Glomerular visceral epithelial cell (primary cell): Measurements from ENCODE around the gene CSTF1.

Experiments
- DNase-seq: peaks from one replicate; pipeline ENCODE4 v3.0.0-alpha.2; 2016; ENCODE audit errors: extremely low spot score

The CSTF1 gene

DNA sequence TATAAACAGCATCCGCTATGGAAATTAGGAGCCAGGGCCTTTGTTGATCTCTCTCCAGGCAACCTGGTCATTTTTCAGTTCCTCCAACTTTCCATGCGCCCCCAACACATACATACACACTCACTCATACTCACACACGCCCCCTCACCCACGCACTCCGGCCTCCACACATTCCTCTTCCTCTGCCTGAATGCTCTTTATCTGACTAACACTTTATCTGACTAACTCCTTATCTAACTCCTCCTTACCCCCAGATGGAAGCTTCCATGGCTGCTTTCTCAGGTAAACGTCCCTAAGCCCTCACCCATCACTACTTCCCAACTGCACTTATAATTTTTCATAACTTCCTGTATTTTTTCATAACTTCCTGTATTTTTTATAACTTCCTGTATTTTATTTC lies 37.1 kb downstream of the CSTF1 start:
- peak; percentile 21 for DNase-seq

DNA sequence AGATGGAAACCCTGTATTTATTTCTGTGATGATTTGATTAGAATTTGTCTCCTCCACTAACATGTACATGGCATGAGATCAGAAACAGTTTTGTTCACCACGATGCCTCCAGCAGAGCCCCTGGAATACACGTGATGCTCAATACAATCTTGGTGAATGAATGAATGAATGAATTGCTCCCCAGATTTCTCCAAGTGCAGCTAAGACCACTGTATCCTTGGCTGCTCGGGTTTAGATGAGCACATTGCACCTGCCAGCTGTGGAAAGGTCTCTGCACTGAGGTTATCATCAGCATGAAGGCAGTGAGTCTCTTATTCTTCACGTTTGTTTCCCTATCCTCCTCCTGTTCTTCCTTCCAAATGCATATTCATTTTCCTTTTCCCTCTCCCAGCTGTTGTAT lies 37.5 kb downstream of the CSTF1 start:
- no peak for DNase-seq

DNA sequence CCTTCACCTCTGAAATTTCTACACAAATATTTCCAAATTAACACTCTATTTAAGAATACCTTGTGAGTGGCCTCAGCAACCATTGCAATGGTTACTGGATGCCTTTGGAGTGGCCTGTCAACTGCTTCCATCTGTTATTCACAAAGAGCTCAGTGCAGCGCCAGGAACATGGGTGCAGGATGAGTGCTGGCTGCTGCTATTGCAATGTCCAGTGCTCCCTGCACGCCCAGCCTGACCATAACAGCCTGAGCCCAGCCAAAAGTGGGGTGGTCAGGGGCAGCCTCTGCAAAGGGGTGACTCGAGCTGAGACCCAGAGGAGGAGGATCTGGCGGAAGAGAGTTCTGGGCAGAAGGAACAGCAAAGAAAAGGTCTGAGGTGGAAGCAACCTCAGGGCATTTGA lies 38.0 kb downstream of the CSTF1 start:
- DNase-seq, result no peak

DNA sequence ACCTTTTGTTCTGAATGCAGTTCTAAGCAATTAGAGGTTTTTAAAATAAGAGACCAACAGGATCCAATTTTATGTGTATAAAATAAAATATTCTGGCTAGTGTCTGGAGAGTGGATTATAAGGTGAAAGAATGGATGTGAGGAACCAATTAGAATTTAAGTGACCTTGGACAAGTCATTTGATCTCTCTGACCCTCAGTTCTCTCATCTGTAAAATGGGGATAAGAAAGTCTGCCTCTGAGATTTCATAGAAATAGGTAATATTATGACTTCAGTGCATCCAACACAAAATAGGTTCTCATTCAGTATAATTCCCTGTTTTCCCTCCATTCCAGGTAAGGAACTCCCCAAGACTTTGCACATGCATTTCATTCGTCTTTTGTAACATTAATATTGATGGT lies 38.5 kb downstream of the CSTF1 start:
- DNase-seq, result no peak

DNA sequence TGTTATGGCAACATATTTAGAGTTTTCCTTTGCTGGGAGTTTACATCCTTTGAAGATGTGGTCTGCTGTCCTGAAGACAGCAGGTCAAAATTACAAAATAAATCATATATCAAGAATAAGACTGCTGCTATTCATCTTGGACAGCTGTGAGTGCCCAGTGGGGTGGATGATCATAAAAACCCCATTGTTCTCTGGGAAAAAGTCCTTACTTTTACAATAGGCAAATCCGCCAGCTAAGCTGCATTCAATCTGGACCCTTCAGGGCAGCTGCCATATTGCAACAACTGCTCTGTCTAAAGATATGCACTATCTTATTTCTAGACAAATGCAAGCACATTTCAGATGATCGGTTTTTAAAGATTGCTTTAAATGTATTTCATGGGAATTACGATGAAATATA lies 39.0 kb downstream of the CSTF1 start:
- DNase-seq, result no peak

DNA sequence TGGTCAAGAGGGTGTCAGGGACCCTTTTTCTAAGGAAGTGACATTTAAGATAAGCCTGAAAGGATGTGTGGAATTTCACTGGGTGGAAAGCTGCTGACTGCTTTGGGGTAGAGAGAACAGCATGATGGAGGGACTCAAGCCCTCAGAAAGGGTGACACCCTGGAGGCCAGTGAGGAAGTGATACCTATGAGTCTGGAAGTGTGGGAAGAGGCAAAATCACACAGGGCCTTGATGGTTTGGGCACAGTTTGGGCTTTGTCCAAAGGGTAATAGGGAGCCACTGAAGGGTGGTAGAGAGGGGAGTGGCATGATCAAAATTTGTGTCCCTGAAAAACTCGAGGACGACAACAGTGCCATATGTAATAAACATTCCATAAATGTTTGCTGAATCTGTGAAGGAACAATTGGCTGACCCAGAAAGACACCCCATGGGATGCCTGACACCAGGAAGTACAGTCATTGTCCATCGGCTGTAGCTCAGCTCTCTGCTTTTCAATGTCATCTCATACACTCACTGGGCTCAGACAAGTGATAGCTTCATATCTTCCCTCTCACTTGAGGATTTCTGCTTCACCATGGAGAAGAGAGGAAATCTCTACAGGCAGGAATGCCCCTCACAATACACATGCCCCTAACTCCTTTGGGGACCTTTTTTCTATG lies 40.9 kb downstream of the CSTF1 start:
- no peak for DNase-seq

DNA sequence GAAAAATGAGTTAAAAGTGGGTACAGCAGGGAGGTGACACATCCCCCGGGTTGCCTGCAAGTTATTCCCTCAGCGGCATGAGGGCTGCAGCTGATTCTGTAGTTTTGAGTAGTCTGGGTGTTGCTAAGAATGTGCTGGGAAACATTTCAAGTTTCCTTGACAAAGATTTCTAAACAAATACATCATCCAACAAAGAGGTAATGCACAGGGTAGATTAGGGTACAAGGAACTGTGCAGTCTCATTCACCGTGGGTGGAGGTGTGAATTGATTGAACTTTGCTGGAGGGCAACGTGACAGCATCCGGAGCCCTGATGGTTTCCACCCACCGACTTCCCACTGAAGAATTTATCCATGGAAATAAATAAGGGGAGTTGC lies 41.4 kb downstream of the CSTF1 start:
- no peak for DNase-seq

DNA sequence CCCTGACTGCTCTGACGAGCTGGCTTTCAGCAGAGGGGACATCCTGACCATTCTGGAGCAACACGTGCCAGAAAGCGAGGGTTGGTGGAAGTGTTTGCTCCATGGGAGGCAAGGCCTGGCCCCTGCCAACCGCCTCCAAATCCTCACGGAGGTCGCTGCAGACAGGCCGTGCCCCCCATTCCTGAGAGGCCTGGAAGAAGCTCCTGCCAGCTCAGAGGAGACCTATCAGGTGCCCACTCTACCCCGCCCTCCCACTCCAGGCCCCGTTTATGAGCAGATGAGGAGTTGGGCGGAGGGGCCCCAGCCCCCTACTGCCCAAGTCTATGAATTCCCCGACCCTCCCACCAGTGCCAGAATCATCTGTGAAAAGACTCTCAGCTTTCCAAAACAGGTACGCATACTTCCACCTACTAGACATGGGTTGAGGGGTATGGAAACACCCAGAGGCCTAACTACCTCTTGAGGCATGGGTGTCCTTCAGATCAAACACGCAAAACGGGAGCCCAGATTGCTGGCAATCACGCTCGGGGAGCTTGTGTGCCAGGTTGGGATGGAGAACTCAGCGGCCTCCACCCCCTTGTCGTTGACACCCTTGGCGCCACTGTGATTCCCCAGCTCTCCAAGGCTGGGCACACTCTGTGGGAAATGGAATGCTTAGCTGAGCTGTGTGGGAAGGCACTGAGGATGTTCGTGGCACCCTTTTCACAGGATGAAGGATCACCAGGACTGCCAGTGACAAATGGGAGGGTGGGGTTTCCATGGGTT lies 44.9 kb downstream of the CSTF1 start:
- no peak for DNase-seq

DNA sequence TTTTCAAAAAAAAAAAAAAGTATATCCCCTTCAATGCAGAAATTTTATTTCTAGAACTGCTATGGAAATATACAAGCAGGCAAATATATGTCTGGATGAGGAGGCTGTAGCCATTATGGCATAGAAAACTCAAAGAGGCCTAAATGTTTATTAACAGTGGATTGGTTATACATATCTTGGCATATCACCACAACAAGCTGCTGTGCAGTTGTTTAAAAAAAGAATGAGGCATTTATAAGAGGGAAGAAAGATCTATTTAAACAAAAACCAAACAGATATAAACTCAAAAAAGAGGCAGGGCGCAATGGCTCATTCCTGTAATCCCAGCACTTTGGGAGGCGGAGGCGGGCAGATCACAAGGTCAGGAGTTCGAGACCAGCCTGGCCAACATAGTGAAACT lies 45.8 kb downstream of the CSTF1 start:
- no peak for DNase-seq

DNA sequence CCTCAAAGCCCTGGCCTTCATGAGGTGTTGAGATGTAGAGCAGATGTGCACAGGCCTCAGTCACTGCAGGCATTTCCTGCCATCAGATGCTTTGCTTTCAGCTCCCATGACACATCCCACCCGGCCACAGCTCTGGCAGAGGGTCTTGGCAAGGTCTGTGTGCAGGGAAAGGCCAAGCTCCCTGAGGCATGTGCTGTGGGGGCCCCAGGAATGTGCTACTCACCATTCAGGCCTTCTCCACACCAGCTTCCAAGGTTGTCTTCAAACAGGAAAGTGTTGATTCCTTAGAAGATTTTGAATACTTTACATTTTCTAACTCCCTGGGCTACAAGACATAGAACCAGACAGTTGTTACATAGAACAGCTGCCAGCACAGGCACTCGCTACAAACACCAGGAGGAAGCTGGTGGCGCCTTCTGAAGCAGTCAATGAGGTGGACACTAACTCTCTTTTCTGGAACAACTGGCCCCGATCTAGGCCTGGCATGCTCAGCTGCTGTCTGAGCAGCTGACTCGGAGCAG lies 47.4 kb downstream of the CSTF1 start:
- DNase-seq, result peak; percentile 69

DNA sequence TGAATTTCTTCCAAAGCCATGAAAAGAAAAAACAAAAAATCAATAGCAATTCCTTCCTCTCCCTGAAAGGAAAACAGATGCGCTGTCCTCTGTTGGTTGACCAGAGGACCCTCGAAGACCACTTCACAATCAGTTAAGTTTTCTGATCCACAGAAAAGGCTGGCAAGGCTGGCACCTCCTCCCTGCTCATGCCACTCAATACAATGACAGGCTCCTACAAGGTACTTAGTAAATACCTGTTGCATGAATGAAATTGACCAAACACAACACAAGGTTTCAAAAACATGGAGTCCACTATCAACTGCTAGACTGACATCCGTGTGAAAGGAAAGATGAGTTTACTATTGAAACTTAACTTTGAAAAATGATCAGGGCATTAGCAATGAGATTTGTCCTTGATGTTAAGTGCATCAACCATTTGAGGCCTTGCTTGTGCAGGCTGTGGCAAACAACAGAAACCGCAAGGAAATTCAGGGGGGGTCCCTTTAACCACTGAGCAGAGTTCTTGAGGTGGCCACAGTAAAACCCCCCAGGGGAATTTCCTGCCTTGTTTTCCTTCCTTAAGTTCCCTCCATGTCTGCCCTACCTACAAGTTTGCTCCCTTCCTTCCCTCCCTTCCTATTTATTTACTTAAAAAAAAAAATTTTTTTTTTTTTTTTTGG lies 48.0 kb downstream of the CSTF1 start:
- DNase-seq, result no peak

DNA sequence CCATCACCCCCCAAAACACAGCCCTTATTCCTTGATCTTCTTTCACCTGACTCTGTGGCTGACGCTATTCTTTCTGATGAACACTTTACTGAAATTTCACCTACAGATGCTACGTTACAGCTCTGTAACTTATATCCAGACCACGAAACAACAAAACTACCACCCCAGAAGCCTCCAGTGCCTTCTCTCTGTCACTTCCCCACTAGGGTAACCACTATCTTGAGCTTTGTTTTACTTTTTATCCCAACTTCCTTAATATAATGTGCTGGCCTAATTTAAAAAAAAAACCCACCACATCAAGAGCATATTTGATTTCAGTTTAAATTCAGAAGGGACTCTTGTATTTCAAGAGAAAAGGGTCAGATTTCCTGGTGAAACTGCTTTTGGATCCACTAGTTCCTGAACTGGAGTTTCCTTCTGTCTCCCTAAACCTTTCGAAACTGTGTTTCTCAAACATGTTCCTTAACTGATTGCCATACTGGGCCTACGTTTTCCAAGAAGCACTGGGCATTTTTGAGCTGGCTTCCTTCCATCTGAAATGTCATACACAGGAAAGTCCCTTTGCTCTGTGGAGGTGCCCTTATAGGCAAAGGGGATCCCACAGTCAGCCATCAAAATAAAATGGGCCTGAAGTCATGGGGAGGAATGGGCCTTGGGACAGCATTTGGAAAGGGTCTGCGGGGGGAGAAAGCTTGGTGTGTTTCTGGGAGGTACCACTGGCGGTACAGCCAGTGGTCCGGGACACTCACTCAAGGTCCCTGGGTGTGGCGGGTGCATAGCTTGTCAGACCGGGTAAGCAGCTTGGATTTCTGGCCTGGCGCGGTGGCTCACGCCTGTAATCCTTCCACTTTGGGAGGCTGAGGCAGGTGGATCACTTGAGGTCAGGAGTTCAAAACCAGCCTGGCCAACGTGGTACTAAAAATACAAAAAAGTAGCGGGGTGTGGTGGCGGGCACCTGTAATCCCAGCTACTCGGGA lies 50.2 kb downstream of the CSTF1 start:
- no peak for DNase-seq

DNA sequence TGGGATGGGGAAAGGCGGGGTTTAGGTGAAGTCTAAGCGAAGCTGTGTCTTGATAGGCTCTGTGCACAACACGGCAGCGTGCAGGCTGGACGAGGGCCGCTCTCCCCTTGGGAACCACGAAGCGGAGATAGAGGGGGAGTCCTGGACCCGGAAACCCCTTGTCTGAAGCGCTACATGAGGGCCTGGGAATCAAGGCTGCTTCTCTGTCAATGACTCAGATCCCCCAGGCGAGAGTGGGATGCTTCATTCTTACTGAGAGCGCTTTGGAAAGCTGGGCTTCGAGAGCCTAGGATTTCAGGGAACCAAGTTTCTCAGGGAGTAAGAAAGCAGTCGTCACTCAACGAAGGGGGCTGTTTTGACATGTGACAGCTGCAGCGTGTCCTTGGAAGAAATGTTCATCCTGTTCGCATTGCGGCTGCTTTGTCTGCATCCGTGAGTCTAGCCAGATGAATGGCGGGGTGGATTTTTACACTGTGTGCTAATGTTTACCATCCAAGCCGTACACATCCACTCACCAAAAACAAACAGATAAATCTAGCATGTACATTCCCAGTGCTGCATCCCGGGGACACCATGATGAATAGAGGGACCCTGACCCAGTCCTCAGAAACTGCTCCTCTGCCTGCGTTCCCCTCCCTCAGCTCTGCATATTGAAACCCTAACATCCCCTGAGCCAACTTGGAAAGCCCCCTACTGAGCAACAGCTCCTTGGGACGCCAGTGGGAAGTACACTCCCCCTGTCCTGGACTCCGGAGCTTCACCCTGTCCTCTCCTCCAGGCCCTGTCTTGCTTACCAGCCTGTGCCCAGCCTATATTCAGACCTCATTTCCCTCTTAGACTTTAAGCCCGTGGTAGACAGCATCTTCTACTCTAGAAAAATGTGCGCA lies 51.5 kb downstream of the CSTF1 start:
- no peak for DNase-seq

DNA sequence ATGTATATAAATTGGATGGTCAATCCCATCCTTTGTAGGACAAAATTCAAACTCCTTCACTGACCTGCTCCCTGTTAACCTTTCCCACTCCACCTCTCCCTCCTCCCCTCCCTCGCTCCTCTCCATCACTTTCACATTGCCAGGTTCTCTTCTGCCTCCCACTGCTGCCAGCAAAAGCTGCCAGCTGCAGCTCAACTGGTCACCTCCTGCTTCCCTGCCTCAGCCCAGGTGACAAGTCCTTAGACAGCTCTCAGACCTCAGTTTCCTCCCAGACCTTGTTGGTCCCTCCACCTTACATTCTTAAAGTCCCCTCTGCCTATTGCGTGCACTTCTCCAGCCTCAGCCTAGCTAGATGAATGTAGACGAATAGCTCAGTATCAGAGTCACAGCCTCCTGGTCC lies 52.7 kb downstream of the CSTF1 start:
- DNase-seq, result no peak

DNA sequence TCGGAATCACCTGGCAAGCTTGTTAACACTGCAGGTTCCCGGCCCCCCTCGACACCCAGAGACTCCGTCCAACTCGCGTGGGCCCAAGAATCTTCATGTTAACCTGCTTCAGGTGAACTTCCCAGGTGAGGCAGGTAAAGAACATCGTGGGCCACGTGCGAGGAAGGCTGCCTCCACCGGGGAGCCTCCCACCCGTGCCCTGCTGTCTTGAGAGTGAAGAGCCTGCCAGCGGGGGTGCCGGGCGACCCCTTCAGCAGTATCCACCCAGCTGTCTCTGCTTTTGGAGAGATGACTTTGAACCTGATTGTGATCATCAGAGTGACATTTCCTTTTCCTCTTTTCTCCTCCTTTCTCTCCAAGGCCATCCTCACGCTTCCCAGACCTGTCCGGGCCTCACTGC lies 53.1 kb downstream of the CSTF1 start:
- no peak for DNase-seq

DNA sequence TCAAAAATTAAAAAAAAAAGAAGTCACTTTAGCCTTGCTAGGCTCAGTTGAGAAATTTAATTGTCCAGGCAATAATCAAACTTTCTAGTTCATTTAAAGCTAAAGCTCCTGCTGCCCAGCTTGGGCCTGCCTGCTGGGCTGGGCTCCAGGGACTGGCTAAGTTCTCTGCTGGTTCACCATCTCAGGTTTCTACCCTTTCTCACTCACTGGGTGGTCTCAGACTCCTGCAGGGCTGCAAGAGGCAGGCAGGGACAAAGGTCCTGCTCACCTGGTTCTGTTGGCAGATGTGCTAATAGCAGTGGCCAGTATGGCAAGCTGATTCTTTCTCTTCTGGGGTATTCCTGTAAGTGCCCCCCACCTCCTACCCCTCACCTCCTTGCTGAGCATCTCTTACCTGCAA lies 54.8 kb downstream of the CSTF1 start:
- no peak for DNase-seq

DNA sequence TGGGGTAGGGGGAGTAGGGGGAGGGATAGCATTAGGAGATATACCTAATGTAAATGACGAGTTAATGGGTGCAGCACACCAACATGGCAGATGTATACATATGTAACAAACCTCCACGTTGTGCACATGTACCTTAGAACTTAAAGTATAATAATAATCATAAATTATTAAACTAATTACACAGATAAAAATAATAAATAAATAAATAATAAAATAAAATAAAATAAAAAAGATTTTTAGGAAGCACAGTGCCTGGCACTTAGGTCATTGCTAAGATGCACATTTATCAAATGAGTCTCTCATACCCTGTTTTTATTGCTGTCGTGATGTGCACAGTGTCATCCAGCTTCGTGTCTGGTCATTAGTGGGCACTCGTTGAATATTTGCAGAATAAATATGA lies 57.0 kb downstream of the CSTF1 start:
- no peak for DNase-seq

DNA sequence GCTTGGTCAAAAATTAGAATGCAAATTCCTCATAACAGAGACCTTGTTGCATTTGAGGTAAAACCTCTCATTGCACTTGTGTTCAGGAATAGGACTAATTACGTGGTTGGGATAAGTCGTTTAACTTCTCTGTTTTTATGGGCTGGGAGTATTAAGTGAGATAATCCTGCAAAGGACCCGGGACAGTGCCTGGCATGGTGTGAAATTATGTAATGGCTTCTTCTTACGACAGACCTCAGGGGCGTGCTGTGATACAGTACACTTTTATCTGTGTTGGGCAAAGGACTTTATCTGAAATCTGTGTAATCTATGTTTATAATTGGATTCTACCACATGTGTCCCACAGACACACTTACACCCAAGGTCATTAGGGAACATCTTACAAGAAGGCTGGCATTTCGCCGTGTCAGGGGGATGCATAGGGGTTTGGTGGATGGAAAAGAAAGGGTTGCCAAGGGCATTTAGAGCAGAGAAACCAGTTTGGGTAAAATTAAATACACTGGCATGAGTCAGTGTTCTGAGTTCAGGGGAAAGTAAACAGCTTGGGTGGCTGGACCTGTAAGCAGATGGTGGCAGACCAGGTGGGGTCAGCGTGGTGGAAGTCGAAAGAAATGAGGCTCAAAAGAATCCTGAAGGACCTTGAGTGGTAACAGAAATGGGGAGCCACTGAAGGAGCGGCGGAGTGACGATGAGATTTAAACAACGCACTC lies 58.8 kb downstream of the CSTF1 start:
- DNase-seq, result no peak

DNA sequence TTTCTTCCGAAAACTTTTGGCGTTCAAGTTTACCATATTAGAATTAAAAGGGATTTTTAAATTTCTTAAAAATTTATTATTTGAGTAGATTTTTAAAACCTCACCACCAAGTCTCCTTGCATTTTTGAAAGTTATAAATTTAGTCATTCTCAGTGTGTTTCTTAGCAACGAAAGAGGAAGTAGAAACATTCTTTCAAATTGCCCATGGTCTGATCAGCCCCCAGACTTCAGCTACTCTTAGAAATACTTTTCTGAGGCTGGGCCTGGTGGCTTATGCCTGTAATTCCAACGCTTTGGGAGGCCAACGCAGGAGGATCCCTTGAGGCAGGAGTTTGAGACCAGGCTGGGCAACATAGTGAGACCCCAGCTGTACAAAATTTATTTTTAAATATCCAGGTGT lies 60.9 kb downstream of the CSTF1 start:
- no peak for DNase-seq

DNA sequence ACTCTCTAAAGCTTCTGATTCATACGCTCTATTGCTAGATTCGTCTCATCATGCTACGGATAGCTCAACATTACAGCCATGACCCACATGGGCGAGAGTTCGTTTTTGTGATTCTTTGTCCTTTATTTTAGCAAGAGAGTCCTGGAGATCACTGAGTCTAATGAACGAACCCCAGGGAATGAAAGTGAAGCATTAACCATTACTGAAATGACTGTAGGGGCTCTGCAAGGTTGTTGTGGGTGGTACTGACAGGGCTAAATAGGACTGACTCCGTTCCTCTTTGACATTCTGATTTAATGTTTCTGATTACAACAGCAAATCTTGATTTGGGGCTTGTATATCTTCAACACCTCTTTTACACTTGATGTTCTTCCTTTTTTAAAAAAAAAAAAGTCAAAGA lies 62.3 kb downstream of the CSTF1 start:
- DNase-seq, result no peak
